Measurements from ENCODE around the gene MAP4K4.
"Not testable (repeated sequence)": the region's sequence is repeated elsewhere in the genome, so short reads cannot be mapped to it uniquely, and the experiment has no call there.

The MAP4K4 gene

DNA sequence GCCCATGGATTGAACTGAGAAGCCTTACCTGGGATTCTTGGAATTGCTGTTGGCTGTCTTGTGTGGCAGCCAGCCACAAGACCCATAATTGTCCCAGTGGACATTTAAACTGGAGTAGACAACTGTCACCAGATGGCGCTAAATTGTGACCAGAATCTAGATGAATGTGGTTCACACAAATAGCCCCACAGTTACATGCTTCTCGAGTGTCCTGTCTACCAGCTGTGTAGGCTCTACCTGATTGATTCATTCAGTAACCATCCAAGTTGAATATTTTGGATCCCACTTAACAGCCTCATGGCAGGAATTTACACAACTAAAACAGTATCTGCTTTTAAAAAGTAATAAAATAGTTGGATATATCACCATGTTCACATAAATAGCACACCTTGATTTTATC lies 73.2 kb downstream of the MAP4K4 start:
- DNase-seq = peak; percentile 83

DNA sequence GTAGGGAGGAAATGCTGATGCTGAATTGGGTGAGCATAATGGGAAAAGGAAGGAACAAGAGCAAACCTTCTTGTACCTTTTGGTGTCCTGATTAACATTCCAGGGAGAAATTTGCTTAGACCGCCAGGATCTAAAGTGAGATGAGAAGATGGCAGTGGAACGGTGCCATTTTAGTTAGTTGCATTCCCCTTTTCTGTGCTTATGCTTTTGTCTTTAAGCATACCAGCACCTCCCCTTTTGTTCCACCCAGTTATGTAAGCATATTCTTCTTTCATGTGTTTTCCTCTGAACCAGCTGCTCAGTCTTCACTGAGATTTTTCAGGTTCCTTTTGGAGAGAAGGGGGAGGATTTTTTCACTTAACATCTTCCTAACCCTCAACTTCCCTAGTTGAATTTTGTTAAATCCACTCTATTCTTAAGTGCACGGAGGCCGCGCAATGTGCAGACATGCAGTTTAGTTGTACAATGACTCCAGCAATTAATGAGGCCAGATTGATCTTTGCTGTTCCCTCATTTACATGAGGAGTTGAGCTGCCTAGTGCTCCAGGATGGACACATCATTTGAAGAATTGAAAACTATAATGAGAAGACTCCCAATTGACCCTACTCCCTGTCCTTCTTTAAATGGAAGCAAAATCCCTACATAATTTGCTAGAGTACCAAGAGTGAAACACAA lies 73.9 kb downstream of the MAP4K4 start:
- no peak for DNase-seq

DNA sequence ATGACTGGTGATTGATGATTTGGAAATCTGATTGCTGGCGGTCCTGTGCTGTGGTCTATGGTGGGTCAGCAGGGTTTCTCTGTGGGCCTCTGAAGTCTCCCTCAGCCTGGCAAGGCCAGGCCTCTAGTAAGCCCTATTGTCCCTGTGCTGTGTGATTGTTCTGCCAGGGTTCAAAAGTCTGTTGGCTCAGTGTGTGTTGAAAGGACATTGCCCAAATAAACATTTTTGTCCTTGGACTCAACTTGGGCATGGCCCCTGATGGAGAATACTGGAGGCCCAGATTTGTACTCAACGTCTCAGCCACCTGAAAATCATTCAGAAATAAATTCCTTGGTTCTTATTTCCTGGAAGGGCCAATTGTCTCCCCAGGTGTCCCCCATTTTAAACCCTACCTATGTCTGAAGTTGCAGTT lies 74.4 kb downstream of the MAP4K4 start:
- DNase-seq = no peak

DNA sequence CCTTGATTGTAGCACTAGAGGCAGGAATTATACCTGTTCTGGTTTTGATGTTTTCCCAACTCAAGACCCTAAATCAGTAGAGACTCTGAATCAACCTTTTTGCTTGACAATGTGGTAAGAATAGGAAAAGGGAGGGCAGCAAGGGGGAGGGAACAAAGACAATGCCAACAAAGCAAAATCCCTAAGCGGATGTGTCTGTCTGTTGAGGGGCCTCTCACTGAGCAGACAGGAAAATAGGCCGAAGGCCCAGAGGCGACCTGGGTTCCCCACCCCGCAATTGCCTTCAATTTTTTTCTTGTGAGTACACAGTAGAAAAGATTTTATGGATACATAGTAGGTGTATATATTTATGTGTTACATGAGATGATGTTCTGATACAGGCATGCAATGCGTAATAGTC lies 75.6 kb downstream of the MAP4K4 start:
- DNase-seq = no peak

DNA sequence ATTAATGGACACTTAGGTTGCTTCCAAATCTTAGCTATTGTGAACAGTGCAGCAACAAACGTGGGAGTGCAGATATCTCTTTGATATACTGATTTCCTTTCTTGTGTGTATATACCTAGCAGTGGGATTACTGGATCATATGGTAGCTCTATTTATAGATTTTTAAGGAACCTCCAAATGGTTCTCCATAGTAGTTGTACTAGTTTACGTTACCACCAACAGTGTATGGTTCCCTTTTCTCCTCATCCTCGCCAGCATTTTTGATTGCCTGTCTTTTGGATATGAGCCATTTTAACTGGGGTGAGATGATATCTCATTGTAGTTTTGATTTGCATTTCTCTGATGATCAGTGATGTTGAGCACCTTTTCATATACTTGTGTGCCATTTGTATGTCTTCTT lies 76.5 kb downstream of the MAP4K4 start:
- DNase-seq = not testable (repeated sequence)

DNA sequence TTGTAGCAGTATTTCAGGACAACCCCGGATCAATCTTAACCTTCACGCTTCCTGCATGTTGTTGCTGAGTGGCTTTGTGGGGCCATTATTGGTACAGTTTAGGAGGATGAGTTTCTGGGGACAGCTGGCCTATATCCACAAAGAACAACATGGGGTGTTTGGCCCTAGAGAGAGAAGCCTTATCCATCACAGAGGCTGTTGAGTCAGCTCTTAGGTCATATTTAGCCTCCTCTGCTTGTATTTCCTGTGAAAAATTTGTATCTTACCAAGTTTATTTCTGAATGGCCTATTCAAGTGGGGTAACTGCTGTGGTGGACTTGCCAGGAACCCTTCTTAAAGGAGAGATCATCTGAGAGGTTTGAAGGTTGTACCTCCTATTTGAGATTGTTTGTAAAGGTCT lies 77.6 kb downstream of the MAP4K4 start:
- DNase-seq = no peak

DNA sequence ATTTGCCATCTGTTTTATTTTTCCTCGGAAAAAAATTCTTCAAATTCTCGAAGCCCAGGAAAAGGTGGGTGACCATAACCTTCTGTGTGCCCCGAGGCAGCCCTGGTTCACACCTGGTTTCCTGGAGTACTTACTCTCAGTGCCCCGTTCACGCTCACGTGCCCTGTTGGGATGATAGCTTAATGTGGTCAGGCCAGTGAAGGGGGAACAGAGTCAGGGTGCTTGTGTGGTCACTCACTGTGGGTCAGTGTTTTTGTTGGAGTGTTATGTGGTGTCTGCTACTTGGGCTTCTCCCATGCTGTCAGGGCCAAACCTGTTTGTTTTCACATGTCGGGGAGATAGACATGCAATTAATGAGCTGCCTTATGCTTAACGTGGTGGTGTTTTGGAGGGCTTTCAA lies 78.1 kb downstream of the MAP4K4 start:
- DNase-seq = no peak

DNA sequence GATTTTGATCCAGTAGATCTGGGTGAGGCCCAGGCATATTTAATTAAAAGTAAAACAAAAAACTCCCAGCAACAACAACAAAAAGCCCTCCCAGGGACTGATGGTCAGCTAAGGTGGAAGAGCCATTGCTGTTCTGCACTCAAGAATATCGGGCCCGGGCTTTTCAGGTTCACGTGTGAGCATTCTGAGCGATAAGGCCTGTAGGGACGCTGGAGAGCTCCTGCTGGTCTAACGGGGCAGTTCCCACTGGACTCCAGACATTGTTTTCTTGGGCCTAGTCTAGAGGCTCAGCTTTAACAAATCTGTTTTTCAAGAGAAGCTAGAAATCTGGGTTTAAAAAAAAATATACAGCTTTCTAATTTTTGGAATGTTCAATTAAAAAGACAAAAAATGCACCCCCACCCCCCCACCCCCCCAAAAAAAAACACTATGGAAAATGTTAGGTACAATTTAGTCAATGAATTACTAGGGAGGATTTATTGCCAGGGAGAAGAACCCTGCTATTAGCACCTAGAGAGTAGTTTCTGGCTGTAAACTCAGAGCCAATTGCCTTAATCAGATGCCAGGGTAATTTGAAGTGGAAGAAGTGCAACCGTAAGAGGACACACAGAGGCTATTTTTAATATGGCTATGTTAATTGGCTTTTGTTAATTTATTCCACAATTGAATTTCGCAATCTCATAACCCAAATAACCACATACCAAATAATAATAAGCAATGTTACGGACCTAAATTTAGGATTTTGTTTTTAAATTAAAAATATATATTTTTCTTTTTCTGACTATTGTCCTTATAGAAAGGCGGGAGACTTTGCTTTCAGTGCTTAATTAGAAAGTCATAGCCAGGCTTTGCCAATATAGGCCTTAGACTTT lies 78.9 kb downstream of the MAP4K4 start:
- DNase-seq = no peak

DNA sequence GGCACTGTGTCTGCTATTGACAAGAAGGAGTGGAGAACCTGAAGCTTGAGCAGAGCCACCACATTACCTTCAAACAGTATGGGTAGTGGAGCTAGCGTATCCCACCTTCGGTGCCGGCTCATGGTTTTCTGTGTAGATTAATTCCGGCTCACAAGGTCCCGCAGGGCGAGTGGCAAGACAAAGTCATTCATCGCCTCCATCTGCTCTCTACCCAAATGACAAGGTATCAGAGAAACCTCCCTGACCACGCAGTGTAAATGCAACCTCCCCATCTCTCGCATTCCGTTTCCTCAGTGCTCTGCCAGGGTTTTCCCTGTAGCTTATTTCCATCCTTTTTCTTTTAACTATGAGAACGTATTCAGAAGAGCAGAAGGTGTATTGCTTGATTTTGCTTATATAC lies 79.8 kb downstream of the MAP4K4 start:
- no peak for DNase-seq

DNA sequence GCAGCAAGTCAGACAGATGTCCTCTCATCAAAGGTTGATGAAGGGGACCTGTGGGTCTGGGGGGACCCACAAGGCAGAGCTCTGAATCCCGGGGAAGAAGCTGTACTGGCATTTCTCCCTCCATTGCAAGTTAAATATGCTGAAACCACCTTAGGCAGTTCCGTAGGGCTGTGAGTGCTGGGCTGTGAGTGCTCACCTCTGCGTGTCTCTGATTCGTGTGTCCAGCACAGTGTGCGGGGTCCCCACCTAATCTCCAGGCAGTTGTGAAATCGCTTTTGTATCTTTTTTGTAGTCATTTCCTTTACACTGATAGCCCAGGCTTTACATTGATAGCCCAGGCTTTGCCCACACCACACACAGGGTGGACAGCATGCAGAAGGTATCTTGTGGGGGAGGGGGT lies 80.6 kb downstream of the MAP4K4 start:
- DNase-seq = no peak

DNA sequence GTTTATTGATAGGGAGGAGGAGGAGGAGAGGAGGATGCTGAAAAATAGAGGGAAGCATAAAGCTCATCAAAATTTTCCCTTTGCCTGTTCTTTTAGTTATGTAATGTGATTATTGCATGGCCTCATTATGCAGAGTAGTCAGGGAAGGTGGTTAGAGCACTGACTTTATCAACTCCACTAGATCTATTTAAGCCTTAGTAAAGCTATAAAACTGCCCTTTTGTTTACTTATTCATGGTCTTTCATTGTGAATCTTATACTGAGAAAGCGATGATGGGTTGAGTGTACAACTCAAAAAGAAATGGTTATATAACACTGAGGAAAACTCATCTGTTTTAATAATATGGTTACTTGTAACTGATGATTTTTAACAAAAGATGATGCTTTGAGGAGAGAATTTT lies 81.7 kb downstream of the MAP4K4 start:
- DNase-seq = no peak

DNA sequence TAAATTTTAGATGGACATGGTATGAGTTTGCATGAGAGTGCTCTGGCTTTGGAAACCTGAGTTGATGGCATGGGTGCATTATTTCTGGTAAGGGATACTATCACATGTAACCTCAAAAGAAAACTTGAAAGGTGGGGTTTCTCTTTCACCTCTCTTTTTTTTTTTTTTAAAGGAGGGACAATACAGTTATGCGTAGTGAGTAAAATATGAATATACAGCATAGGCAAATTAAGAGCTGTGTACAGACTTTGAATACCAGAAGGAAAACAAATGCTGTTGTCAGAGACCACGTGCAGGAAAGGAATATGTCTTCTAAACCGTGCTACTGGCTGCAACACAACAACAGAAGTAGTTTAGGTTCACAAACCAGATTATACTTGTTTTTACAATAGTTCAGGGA lies 82.1 kb downstream of the MAP4K4 start:
- no peak for DNase-seq

DNA sequence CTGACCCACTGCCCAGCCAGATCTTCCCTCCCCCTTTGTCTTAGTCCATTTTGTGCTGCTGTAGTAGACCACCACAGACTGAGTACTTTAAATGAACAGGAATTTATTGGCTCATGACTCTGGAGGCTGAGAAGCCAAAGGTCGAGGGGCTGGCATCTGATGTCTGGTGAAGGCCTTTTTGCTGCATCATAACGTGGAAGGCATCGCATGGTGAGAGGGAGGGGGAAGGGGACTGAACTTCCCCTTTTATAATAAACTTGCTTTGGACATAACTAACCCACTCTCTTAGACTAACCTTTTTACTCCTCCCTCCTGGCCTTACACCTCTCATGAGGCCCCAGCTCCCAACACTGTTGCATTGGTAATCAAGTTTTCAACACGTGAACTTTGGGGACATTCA lies 83.8 kb downstream of the MAP4K4 start:
- DNase-seq = peak; percentile 86

DNA sequence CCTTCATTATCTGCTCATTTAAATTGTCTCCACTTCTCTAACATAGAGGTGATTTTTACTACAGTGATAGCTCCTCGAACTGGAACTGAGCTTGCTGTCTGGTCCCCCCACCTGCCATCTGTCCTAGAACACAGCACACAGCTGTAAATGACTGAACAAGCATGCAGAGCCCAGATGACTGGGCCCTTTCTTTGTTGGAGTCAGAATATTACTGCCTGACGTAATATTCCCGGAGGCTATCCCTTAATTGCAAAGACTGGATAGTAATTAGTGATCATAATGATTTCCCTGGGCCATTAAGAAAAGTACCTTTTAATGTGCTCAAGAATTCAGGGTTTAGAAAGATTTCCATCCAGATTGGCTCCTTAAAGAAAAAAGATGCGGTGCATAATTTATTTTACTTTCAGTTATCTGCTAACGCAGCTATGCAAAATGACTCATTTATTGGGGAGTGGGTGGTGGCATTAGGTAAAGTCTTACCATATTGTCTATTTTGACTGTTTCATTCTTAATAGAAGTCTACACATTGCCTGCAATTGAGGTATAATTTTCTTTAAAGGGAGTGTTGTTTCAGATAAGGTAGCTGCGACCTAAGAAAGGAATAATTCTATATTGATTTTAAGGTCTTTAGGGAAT lies 84.4 kb downstream of the MAP4K4 start:
- DNase-seq = no peak

DNA sequence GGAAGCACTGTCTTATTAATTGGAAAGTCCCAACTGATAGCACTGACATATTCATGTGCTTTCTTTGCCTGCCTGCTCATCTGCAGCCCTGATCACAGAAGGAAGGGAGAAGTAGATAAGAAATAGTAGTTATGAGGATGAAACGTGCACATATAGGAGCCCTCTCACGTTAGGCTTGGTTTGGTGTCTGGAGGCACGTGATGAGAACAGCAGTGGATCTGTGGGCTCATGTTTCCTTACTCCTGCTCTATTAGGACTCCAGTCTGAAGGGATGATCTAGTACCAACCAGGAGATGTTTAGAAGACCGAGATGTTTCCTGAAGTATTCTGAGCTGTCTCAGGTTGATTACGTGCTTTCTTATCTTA lies 84.9 kb downstream of the MAP4K4 start:
- peak; percentile 62 for DNase-seq

DNA sequence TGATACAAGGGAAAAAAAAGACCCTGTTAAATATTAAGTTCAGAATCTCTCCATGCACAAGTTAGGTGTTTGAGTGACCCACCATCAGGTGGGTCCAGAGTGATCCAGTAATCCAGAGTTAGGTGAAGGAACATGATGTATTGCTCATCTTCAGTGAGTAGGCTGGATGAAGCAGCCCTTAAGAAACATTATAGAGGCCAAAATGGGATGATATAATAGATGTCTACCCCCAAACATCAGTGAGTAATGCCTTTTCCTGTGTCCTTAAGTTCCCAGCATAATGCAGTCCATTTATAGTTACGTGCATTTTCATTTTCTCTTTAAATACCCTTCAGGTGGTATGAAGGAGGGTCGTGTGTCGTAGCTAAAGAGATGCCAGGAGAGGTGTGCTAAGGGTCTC lies 89.6 kb downstream of the MAP4K4 start:
- no peak for DNase-seq

DNA sequence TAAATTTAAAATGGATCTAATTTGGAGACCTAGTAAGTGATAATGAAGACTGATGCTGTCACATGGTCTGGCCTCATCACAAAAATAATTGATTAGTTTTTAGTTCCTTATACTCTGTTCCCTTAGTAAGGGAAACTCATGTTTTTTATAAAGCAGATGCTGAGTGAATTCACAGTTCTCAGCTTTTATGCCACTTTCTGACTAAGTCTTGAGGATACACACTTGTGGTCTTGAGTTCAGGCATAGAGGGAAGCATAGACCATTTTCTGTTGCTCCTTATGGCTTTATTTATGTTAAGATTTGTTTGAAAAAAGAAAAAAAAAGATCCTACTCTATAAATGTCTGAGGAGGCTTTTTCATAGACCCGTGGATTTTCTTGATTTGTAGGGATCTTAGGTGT lies 91.1 kb downstream of the MAP4K4 start:
- no peak for DNase-seq

DNA sequence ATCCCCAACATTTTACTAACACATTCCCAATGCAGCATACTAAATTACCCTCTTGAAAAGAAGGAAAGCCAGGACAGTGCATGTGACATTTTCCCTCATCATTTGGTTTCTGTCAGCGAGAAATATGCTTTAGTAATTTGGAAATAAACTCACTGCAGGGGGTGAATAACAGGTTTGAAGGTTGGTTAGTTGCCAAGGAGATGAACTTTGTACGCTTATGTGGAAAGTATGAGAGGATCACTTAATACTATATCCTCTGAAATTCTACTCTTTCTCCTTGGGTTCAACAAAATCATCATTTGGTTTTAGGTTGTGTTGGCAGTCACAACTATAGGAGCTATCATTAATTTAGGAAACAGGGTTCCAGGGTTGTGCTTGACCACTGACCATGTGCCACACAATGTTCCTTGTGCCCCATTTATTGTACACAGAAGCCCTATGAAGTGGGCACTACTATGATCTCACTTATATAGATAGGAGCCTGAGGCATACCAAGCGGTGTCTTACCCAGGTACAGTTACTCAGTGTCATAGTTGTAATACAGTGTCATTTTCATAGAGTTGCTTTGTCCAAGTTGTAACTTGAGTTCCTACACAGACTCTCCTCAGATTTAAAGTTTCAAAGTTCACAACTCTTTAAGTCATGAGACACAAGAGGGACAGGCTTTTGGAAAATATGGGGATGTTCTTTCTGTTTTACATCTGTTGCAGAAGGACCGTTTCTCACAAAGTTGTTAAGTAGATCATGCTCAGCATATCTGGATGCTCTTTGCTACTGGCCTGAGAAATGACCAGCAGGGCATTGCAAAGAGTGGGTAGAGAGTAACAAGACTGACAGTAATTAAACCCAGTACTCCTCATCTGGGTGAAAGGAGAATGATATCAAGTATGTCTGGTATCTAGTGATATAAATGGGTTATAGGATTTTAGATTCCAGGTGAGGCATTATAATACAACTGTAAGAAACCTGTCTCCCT lies 91.8 kb downstream of the MAP4K4 start:
- no peak for DNase-seq

DNA sequence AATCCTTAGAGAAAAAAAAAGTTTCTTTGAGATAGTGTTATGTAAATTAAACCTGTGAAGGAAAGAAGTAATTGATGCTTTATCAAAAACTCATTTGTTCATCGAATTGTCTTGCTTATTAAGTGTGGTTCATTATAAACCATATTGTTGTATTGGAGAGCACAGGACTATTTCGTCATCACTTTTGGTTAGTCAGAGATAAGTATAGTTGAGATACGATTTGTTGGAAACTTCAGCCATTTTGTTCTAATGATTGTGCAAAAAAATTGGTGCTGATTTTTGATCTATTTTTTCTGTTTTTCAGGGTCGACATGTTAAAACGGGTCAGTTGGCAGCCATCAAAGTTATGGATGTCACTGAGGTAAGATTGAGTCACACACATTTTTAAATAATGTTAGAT lies 92.9 kb downstream of the MAP4K4 start:
- no peak for DNase-seq

DNA sequence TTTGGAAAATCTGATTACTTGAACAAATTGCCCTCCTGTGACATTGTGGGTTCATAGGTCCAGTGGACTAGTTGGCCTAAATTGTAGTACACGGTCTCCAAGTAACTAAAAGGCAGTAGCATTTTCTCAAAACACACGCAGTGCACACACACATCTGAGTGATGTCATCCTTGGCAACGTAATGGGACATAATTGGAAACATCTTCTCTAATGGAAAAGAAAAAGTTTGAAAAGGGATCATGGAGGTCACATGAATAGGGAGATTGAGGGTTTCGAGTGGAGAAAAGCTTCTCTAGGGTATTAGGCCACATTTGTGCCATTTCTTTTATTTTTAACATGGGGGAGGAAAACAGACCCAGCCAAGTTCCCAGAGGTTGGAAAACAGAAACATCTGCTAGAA lies 93.3 kb downstream of the MAP4K4 start:
- no peak for DNase-seq

DNA sequence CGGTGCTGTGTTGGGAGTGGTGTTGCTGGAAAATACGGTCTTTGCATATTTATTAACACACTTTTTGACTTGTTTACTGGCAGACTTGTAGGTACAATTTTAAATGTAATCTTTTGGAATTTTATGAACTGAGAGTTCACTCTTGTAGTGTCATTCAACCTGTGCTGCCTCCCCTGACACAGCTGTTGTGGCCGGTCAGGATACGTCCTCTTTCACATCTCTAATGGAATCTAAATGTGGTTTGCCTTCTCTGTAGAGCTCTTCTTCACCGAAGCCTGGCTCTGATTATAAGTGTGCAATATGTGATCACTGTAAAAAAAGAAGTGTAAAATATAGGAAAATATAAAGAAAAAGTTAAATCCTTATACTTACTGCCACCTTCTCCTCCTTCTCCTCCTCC lies 94.7 kb downstream of the MAP4K4 start:
- no peak for DNase-seq

DNA sequence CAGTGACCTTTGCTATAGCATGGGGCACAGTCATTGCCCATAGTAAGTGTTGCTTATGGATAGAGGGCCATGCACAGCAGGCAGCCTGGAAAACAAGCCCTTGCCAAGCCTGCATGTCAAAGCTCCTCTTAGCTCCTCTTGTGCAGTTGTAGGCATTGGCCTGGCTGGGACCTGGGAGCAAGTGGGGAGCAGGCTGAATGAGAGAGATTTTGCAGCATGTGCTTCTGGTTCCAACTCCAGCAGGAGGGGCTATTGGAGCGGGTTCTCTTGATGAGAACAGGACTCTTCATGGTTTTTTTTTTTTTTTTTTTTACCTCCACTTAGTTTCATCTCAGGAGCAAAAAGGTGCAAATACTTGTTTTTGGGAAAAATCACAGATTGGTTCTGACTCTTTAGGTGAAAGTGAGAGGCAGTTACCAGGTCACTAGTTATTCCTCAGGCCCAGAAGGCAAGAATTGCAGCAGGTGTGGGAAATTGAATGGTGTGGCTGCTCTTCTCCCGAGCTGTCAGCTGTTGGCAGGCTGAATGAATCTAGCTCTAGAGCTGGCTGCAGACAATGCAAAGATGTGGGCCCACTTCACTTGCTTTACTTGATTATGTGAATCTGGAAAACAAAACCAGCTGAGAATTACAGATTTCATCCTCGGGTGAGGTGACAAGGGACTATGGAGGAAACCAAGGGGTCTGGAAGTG lies 95.9 kb downstream of the MAP4K4 start:
- no peak for DNase-seq

Data from OCI-M1 (cell line).